PC-3 (cell line): Measurements from ENCODE around the gene UROD.

Experiments used
- EZH2 ChIP-seq: fragments of 300-600 bp; sonication (generic); IDR thresholded peaks from one replicate; pipeline ENCODE4 v1.6.1; 2017; ENCODE audit warnings: antibody characterized with exemption, mild to moderate bottlenecking, low read length; ENCODE audit not compliant: unreplicated experiment
- EZH2phosphoT487 ChIP-seq: fragments of 300-600 bp; sonication (generic); IDR thresholded peaks from 2 replicates; pipeline ENCODE4 v1.6.1; 2018; ENCODE audit warnings: mild to moderate bottlenecking, antibody characterized with exemption, low read length, borderline replicate concordance
- TF ChIP-seq, protein P1 (sequence below): fragments of 300-600 bp; sonication (generic); conservative IDR thresholded peaks from 2 replicates; pipeline ENCODE4 v1.5.1; 2017; ENCODE audit warnings: antibody characterized with exemption, low read depth, mild to moderate bottlenecking, low read length

DNA sequence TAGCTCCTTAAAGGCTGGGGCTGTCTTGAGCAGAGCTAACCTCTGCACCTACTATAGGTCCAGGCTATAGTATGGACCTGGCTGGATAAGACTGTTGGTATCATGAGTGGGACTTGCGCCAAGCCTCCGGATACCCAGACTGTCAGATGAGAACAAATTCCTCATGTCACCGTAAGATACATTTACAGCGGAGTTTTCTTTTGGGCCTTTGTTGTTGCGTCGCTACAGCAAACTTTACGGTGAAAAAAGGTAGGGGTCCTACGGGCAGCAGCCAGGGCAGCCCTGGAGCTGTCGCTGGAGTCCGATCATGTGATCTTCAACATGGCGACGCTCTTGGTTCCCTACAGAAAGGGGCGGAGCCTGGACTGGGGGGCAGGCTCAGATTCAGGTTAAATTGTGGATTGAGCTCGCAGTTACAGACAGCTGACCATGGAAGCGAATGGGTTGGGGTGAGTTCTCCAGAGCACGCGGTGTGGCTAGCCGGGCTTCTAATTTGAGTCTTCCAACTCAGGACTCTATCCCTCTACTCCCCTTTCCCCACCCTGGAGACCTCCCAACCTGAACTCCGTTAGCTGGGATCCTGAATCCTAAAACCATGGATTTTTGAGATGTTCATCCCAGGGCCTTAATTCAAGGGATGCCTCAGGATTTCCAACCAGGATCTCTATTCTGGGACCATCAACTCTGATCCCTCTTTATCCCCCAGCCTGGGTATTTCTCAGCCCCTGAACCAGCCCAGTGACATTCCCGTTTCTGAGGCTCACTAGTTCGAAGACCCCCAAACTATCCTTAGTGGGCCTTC lies at the start of gene UROD:
- TF ChIP-seq, protein P1, sequence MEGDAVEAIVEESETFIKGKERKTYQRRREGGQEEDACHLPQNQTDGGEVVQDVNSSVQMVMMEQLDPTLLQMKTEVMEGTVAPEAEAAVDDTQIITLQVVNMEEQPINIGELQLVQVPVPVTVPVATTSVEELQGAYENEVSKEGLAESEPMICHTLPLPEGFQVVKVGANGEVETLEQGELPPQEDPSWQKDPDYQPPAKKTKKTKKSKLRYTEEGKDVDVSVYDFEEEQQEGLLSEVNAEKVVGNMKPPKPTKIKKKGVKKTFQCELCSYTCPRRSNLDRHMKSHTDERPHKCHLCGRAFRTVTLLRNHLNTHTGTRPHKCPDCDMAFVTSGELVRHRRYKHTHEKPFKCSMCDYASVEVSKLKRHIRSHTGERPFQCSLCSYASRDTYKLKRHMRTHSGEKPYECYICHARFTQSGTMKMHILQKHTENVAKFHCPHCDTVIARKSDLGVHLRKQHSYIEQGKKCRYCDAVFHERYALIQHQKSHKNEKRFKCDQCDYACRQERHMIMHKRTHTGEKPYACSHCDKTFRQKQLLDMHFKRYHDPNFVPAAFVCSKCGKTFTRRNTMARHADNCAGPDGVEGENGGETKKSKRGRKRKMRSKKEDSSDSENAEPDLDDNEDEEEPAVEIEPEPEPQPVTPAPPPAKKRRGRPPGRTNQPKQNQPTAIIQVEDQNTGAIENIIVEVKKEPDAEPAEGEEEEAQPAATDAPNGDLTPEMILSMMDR = no peak
- no peak for TF ChIP-seq EZH2
- TF ChIP-seq EZH2phosphoT487 = no peak
